ENCODE results near the gene REXO1. TPM values are rescaled to one million over a fixed set of nuclear protein-coding genes. Genes with fewer than 3 reads are reported as not detected.

REXO1 gene
- total RNA-seq, 1 experiment from 2014 or later, result 56.8 TPM

DNA sequence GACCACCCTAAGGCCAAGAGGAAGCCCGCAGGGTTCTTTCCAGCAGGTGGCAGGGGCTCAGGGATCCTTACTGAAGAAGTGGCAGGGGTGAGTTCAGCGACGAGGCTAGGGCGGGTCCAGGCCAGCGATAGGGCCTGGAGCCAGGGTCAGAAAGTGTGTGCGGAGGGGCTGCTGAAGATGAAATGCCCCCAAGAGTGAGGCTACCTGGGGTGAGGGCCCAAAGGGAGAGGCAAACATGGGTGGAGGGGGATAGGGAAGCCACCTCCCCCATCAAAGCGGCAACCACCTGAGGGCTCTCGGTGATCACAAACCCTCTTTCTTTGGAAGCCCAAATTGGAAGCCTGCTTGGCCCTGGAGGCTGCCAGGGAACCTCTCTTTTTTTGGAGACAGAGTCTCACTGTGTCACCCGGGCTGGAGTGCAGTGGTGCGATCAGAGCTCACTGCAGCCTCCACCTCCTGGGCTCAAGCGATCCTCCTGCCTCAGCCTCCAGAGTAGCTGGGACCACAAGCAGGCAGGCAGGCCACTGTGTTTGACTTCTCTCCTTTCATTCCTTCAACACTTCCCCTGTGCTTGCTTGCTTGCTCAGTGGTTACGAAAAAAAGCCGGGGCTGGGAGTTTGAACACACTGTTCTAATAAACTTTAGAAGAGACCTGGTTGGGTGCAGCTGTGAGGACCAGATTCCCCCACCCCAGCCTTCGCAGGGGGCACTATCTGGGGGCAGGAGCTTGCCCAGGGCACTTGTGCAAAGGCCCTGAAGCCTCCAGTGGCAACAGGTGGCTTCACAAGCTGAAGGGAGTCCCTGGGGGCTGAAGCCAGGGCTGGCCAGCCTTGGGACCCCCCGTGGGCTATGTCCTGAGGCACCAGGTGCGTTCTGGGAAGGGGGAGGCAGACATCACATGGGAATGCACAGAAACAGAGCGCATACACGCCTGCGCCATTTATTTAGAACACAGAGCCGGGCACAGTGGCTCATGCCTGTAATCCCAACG lies 34.8 kb downstream of the REXO1 start:
- no CpG with 5 or more reads among the region's 21 CpGs for WGBS (ENCODE audit: extremely low coverage, insufficient read length, low lambda C conversion rate)
- no peaks in the 10 kb centered on the region for H3K79me2 ChIP-seq (ENCODE audit: insufficient read depth, low read length)
- no peaks in the 10 kb centered on the region for H3K9me3 ChIP-seq (ENCODE audit: control insufficient read depth, low read depth, low read length)
- no peak overlapping the region for H2BK5ac ChIP-seq (ENCODE audit: insufficient read length, low read length)
- H3T11ph ChIP-seq (ENCODE audit: low read length), result no peak overlapping the region
- no peak overlapping the region for H4K5ac ChIP-seq (ENCODE audit: insufficient read length, low read depth, low read length)
- H2BK120ac ChIP-seq (ENCODE audit: low read depth, low read length, poor library complexity, severe bottlenecking), result no peak overlapping the region
- H4K8ac ChIP-seq (replicated peaks; ENCODE audit: insufficient read length, low read depth, low read length), result no peak overlapping the region
- peaks cover 3% of the 10 kb centered on the region for H3K23me2 ChIP-seq (ENCODE audit: insufficient read length, low read depth, low read length, poor library complexity, severe bottlenecking)
- no peak overlapping the region for H2AFZ ChIP-seq (ENCODE audit: low read length)
- H4K91ac ChIP-seq (ENCODE audit: insufficient read length, low read depth, low read length), result no peak overlapping the region
- H3K27me3 ChIP-seq (ENCODE audit: insufficient read depth, low read length), result no peaks in the 10 kb centered on the region
- H2BK15ac ChIP-seq (ENCODE audit: low read depth, low read length), result no peak overlapping the region
- H3K9ac ChIP-seq (ENCODE audit: extremely low read depth, insufficient read length, low read length), result no peak overlapping the region
- peak overlapping the region; percentile 76 to 93 for H3K4me3 Mint-ChIP-seq
- H3K4me2 ChIP-seq (ENCODE audit: insufficient read depth, insufficient read length, low read length), result peak overlapping the region; percentile 53
- no peaks in the 10 kb centered on the region for H3K4me1 ChIP-seq (ENCODE audit: insufficient read depth, low read length)
- no peak overlapping the region for H2BK20ac ChIP-seq (ENCODE audit: low read depth, low read length, poor library complexity, severe bottlenecking)
- TF ChIP-seq, protein P1, sequence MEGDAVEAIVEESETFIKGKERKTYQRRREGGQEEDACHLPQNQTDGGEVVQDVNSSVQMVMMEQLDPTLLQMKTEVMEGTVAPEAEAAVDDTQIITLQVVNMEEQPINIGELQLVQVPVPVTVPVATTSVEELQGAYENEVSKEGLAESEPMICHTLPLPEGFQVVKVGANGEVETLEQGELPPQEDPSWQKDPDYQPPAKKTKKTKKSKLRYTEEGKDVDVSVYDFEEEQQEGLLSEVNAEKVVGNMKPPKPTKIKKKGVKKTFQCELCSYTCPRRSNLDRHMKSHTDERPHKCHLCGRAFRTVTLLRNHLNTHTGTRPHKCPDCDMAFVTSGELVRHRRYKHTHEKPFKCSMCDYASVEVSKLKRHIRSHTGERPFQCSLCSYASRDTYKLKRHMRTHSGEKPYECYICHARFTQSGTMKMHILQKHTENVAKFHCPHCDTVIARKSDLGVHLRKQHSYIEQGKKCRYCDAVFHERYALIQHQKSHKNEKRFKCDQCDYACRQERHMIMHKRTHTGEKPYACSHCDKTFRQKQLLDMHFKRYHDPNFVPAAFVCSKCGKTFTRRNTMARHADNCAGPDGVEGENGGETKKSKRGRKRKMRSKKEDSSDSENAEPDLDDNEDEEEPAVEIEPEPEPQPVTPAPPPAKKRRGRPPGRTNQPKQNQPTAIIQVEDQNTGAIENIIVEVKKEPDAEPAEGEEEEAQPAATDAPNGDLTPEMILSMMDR (conservative IDR thresholded peaks at IDR 0.05), result no peak
- H3K27ac Mint-ChIP-seq, result peak overlapping the region in 1 of 3 experiments; percentile 98; a peak in 3 of 7 replicates
- H3K36me3 Mint-ChIP-seq (ENCODE audit: insufficient read depth in 1 of 3, low read depth in 3 of 3), result peaks cover 0 to 19% (median 10%) of the 10 kb centered on the region in 3 experiments; a peak in 6 of 7 replicates
- no peak overlapping the region for H3K14ac ChIP-seq (ENCODE audit: insufficient read depth, low read length)
- no peak overlapping the region for H3K27ac ChIP-seq (ENCODE audit: insufficient read length, low read depth, low read length)
- H3K4ac ChIP-seq (ENCODE audit: low read depth, low read length), result no peak overlapping the region
- H2BK12ac ChIP-seq (ENCODE audit: insufficient read length, low read depth, low read length), result no peak overlapping the region
- peaks cover 2% of the 10 kb centered on the region for H4K20me1 ChIP-seq (ENCODE audit: control insufficient read depth, insufficient read depth, insufficient read length)
- DNase-seq, result no peak
- no peaks in the 10 kb centered on the region for H3K79me1 ChIP-seq (ENCODE audit: insufficient read depth, low read depth, low read length, poor library complexity, severe bottlenecking)
- no peaks in the 10 kb centered on the region for H3K9me3 Mint-ChIP-seq
- no peak overlapping the region for H3K56ac ChIP-seq (ENCODE audit: insufficient read length, low read depth, low read length)
- H3K23ac ChIP-seq (ENCODE audit: insufficient read length, low read depth, low read length), result no peak overlapping the region
- H3K4me1 Mint-ChIP-seq, result peaks cover 6% of the 10 kb centered on the region in 2 experiments
- H2AK5ac ChIP-seq (ENCODE audit: insufficient read length, low read length), result no peak overlapping the region
- H3K18ac ChIP-seq (ENCODE audit: insufficient read length, low read depth, low read length), result no peak overlapping the region
- peaks cover 9% of the 10 kb centered on the region for H3K27me3 Mint-ChIP-seq (ENCODE audit: low read depth)
